Activated CD8-positive, alpha-beta memory T cell treated with anti-CD3 and anti-CD28 coated beads, Interleukin-2, amount 50 U/mL, for 4 hours (primary cell): ENCODE results near the gene CD300LB.

ENCODE experiments used
- DNase-seq: peaks from one replicate; pipeline ENCODE4 v3.0.0-alpha.2; 2020

Gene CD300LB

DNA sequence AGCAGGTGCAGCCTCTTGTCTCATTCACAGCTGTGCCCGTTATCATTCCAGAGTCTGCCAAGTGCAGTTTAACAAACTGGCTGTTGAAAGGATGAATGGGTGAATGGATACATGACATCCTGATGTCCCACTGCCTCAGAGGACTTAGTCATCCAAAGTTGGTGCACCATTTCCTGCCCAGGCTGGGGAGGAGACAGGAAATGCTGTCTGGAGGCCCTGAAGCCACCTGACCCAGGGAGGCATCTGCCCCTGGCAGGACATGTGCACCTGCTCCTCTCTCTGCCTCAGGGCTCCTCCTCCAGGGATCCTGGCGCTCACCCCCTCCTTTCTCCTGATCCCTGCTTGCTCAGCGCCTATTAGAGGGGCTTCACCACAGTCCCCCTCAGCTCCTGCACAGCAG, 16.5 kb upstream of the CD300LB start:
- no peak for DNase-seq

DNA sequence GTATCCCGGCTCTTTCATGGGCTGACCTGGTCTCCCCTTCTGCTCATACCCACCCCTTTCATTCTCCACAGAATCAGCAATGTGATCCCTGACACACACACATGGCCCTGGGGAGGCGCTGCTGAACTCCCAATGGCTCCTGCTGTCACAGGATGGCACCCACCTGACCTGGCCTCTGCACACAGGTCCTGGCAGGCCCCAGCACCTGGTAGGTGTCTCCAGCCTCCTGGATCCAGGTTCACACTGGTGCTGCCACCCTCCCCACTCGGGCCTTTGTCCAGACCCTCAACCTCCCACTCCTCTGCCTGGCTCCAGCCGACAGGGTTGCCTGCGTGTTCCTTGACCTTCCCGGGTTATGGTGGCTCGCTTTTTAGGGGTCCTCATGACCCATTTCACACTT, 16.0 kb upstream of the CD300LB start:
- no peak for DNase-seq

DNA sequence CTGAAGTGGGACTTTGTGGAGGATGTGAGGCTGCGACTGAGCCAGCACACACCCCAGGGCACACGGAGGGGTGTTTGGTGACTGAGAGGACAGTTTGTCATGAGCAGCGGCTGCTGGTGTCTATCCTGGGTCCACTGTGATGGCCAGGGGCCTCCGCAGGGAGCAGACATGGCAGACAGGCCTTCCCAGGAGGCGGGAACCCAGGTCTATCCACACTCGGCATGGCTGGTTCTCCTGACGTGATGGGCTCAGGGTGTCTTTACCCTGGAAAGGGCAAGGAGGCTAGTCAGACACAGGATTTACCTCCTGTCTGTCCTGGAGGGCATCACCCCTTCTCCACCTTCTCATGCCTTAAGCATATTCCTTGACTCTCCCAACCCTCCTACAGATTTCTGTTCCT, 15.3 kb upstream of the CD300LB start:
- DNase-seq, result no peak

DNA sequence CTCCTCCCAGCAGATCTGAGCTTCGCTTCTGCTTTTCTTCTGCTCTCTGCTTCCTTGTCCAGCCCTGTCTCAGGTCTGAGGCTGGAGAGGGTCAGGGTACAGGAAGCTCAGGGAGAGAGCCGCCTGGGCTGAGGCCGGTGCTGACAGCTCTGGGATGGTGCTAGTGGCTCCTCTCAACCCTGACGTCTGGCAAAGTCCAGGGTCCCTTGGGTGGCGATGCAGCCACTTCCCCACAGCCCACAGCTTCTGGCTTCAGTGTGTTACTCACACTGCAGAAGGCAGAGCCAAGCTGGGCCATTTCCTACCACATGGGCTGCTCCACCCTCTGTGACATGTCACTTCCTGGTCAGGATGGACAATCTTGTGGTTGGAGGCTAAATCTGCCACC, 14.6 kb upstream of the CD300LB start, which contains the start of gene CD300C:
TSS of gene CD300C (minus strand) at position 273 of the 388 bp plus-strand sequence. CDS start 333 bp downstream, outside the sequence.
- no peak for DNase-seq

DNA sequence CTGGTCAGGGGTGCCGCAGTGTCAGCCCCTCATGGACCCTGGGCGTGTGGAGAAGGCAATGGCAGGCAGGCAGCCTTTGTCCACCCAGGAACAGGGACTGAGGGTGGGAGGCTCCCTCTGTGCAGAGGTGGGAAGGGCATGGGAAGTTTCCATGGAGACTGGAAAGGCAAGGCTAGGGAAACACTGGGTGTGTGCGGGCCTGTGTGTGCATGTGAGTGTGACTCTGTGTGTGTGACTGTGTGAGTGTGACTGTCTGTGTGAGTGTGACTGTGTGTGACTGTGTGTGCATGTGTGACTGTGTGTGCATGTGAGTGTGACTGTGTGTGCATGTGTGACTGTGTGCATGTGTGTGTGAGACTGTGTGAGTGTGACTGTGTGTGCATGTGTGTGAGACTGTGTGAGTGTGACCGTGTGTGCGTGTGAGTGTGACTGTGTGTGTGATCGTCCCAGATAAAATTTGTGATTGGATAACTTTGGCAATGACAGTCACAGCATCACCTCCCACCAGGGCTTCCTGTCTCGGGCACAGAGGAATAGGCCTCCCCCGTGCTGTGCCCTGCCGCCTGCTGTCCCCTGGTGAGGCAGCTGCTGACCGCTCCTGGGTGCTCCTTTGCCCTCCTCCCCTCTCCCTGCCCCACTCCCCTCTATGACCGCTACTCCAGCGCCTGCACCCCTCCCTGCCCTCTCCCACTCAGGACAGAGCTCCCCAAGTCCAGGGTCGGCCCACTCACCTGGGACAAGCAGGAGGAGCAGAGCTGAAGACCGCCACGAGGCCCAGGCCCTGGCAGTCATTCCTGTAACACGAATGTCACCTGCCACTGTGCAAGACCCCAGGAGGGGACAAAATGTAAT, 13.9 kb upstream of the CD300LB start:
- no peak for DNase-seq

DNA sequence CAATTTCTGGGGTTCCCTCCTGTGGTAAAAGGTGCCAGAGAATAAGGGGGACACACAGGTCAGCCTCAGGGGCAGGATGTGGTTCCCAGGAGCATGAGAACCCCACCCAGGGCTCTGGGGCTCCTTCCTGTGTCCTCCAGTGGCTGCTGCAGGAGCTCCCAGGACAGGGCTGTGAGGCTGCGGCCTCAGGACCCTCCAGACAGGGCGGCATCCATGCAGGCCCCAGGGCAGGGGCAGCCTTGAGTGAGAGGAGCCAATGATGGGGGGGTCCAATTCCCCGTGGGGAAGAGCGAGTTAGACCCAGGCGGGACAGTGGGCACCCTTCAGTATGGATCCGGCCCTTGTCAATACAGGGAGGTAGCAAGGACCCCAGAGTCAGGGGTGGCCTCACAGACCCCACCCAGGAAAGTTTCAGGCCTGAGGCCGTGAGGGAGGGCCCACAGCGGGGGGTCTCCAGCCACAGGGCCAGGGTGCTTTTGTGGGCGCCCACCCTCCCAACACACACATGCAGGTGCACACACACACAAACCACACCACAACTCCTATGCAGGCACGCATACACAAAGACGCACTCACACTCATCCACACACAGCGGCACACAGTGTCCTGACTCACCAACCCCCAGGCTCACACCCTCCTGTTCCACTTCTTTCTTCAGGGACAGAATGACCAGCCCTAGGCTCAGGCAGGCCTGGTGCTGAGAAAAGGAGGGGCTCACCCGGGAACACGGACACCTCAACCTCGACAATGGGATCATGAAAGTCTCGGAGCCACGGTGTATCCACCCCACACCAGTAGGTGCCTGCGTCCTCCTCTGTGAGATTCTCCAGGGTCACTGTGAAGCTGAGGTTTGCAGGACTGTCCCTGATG, 12.9 kb upstream of the CD300LB start:
- DNase-seq, result no peak

DNA sequence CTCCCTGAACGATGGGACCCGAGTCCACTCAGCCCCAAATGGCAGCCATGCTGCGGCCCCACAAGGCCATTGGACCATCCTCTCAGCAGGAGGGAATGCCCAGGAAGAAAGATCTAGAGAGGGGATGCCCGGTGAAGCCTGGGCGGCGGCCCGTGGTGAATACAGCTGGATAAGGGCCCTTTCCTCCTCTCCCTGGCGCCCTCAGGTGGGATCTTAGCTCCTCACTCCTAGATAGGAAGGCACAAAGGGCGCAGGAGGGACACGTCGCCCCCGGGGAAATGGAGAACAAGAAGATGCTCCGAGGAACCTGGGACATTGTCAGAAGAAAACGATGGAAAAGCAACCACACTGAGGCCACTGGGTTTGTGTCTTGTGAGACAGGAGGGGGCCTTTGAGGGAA, 12.1 kb upstream of the CD300LB start:
- DNase-seq, result no peak

DNA sequence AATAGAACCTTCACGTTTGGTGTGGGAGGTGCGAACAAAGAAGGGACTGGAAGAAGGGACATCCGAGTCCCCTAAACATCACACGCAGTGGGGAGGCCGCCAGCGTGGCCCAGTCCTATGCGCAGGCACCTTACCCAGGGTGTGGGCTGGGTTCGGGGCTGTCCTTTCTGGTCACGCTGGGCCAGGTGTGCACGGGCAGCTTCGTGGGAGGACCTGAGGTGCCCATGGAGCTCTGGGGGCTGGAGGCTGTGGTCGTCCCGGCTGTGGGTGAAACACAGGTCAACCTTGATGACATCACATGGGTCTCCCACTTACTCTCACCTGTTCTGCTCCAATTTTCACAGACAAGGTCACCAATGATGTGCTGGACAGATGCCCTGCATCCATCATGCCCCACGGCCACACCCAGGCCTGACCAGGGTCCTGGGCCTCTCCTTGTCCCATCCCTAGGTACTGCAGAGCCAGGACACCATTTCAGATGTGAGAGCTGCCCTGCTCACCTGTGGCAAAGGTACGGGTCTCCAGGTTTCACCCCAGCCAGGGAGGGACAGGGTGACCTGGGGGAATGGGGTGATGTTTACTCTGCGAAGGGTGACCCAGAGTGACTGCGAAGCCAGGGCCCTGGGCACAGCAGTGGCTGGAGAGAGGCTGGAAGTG, 11.6 kb upstream of the CD300LB start:
- no peak for DNase-seq

DNA sequence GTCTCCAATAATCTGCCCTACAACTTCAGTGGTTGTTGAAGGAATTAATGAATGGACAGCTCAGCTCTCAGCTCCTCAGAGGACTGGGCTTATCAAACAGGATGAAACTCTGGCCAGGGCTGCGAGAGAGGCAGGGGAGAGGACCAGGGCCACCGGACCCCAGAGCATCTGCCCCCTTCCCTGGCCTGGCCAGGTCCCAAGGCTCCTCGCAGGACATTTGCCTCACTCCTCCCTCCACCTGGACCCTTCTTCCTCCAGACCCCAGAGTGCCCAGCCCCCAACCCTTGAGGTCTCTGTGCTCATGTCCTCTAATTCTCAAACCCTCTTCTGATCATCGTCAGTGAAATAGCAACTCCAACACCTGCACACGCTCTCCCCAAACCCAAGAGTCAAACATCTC, 10.9 kb upstream of the CD300LB start:
- no peak for DNase-seq

DNA sequence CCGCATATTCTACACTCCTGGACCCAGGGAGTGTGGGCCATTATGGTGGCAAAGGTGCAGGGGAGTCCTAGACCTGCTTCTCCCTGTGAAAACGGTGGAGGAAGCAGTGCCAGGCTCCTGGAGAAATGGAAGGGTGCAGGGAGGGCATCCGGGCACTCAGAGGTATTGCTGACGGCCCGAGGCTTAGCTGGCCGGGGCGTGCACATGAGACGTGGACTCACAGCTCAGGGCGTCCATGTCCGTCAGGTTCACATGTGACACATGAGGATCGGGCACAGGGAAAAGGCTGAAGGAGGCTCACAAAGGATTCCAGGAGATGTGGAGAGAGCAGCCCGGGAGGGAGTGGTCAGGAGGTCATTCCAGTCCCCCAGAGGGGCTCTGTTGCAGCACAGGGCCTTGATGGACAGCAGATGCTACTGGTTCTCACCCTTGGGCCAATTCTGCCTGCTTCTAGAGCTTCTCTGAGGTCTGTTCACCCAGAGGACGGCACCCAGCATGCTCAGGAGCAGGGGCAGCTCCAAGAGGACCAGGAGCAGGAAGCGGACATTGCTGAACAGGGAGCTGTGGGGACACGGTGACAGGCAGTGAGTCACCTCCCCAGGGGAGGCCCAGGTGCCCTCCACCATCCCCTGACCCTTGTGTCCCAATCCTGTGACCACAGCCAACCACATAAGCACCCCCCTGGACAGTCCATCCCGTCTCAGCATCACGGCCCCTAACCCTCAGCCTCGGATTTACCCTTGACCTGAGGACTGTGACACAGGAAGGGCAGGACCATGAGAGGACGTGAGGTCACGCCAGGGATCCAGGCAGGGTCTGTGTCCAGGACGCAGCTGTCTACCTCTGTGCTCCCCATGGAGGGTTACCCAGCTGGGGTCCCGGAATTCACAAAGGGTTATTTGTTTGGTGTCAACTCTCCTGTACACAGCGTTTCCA, 10.2 kb upstream of the CD300LB start:
- no peak for DNase-seq

DNA sequence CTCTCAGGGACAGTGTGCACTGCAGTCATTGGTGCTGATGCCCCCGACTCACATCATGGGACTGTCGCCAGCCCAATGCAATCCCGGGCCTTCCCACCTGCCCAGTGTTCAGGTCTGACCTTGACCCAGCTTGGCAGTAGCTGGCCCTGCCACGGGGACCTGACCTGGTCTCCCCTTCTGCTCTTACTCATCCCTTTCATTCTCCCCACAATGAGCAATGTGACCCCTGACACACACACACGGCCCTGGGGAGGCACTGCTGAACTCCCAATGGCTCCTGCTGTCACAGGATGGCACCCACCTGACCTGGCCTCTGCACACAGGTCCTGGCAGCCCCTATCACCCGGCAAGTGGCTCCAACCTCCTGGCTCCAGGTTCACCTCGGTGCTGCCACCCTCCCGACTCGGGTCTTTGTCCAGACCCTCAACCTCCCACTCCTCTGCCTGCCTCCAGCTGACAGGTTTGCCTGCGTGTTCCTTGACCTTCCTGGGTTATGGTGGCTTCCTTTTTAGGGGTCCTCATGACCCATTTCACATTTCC, 8.1 kb upstream of the CD300LB start:
- DNase-seq, result no peak

DNA sequence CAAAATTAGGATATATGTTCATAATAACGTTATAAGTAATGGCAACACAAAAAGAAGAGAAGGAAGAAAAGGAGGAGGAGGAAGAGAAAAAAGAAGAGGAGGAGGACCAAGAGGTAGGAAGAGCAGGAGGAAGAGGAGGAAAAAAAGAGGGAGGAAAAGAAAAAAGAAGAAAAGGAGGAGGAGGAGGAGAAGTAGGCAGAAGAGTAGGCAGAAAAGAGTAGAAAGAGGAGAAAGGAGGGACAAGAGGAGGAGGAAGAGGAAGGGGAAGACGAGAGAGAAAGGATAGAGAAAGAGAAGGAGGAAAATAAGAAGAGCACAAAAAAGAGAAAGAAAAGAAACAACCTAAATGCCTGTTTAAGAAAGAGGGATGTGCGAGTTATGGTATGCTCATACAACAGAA, 5.6 kb upstream of the CD300LB start:
- no peak for DNase-seq

DNA sequence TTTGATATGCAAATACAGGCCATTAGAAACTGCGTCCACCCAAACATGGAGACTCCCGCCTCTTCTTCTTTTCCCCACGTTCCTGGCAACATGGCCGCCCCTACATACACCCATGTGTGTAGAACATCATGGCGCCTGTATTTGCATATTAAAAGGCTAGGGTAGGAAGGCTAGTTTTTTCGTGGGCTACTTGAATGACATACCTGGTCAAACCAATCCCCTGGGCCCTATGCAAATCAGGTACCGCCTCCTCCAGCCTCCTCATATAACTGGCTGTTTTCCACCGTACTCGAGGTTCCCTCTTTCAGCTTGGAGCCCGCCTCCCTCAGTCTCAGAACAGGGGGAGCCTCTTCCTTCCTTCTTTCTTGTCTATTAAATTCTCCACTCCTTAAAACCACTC, 840 bp upstream of the CD300LB start:
- DNase-seq, result peak; percentile 9

DNA sequence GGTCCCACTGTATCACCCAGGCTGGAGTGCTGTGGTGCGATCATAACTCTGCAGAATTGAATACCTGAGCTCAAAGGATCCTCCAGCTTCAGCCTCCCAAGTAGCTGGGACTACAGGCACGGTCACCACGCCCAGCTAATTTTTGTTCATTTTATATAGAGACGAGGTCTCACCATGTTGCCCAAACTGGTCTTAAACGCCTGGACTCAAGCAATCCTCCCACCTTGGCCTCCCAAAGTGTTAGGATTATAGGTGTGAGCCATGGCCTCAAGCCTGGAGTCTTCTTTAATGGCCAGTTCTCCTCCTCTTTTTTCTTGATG, 484 bp downstream of the CD300LB start:
- no peak for DNase-seq

DNA sequence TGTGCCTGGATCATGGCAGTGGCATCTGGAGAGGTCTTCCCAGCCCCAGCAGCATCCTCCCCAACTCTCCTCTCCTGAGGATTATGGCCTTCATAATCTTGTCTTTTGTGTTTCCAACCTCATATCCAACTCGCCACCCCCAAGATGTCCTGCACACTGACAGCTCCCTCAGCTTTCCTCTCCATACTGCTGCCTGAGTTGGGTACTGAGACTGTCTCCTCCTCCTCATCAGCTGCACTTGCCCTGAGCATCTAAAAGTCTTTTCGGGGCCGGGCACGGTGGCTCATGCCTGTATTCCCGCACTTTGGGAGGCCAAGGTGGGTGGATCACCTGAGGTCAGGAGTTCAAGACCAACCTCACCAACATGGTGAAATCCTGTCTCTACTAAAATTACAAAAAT, 2.0 kb downstream of the CD300LB start:
- DNase-seq, result no peak

DNA sequence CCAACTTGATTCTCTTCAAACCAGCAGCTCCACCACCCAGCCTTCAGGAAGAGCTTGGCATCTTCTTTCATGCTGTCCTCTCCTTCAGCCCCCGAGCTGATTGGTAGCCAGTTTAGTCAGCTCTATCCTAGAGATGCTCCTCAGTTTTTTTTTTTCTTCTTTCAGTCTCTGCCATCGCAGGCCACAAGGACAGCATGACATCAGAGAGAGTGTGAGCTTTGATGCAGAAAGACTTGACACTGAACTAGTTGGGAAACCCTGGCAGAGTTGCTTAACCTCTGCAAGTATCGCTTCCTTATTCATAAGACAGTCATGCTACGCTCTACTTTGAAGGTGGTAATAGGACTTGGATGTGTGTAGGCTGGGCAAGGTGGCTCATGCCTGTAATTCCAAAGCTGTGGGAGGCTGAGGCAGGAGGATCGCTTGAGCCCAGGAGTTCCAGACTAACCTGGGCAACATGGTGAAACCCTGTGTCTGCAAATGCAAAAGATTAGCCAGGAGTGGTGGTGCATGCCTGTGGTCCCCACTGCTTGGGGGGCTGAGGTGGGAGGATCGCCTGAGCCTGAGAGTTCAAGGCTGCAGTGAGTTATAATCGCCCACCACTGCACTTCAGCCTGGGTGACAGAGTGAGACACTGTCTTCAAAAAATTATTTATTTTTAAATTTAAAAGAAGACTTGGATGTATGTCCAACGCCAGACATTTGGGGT, 2.6 kb downstream of the CD300LB start:
- DNase-seq, result no peak

DNA sequence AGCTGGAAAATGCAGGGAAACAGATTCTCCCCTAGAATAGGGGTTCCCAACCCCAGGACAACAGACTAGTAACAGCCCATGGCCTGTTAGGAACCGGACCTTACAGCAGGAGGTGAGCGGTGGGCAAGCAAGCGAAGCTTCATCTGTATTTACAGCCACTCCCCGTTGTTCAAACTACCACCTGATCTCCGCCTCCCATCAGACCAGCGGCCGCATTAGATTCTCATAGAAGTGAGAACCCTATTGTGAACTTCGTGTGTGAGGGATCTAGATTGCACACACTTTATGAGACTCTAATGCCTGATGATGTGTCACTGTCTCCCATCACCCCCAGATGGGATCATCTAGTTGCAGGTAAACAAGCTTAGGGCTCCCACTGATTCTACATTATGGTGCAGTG, 3.5 kb downstream of the CD300LB start:
- no peak for DNase-seq

DNA sequence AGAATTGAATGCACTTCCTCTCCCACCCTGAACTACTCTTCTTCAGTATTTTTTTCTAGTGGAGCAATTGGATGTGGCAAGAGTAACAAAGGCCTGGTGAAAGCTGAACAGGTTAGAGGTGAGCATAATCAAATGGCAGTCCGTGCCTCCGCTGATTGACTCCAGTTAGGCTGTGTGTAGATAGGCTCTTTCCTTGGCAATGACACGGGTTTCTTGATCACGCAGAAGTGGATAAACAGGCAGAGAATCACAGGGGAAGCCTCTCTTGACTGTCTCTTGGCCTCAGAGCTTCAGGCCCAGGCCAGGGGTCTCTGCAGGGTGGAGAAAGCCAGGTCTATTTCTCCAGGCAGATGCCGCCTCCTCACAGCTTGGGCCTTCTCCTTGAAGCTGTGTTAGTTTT, 4.2 kb downstream of the CD300LB start:
- DNase-seq, result no peak

DNA sequence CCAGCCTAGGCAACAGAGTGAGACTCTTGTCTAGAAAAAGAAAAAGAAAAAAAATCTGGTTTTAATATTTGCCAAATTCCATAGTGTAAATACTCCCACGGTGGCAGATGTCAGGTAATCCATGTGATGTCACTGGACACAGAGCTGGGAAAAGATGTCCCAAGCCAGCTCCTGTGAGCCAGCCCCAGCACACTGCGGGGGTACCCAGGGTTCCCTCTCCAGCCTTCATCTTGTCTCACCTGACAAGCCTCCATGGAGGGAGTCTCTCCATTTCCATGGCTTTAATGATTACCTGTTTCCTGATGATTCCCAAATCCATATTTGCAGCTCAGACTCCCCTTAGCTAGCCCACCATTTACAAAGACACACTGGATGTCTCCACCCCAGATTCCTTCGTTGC, 4.6 kb downstream of the CD300LB start:
- DNase-seq, result no peak

DNA sequence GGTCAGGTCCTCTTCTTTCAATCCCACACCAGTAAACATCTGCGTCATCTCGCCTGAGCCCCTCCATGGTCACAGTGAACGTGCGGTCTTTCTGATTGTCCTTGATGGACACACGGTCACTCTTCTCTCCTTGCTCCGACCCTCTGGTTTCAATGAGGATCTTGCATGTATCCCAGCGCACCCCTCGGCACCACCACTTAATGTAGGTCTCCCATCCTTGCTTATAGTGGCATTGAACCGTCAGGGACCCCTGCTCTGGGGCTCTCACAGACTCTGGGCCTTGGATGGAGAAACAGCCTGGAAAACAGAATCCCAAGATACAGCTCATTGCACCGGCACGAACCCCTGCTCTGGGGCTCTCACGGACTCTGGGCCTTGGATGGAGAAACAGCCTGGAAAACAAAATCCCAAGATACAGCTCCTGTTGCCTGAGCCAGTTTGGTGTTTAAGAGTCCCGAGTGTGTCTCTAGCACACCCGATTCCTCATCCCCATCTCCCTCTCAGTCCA, 5.4 kb downstream of the CD300LB start:
- DNase-seq, result no peak

DNA sequence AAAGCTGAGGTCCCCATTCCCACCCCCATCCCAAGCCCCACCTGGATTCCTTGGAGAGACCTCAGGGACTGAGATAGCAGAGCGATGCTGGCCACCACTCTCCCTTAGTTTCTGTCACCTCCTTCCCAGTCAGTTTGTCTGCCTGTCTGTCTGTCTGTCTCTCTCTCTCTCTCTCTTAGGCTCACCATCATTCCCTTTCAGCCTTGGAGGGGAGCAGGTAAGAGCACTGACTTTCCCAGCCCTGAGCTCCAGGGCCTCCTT, 5.9 kb downstream of the CD300LB start:
- no peak for DNase-seq
